Thyroid gland (tissue), 4 donors: ENCODE data around the gene PABPN1L.

ENCODE experiments used
- CTCF ChIP-seq, 6 experiments: fragments of 200-600 bp in 3 of 6; fragments of 450-650 bp in 3 of 6; sonication (generic) in 3 of 6; IDR thresholded peaks; one replicate each; pipeline ENCODE4 v1.5.1; 2016 to 2019; ENCODE audit warnings: antibody characterized with exemption in 6 of 6, mild to moderate bottlenecking in 2 of 6, inconsistent platforms in 1 of 6, moderate library complexity in 1 of 6
- POLR2A ChIP-seq, 2 donors: fragments of 450-650 bp; IDR thresholded peaks; one replicate each; pipeline ENCODE4 v1.6.1; 2017; ENCODE audit warnings: antibody characterized with exemption in 2 of 2, mild to moderate bottlenecking in 2 of 2, moderate library complexity in 1 of 2

GRCh38 chr16:88847654-88848053 is 18.8 kb downstream of the PABPN1L start:
- no peak for TF ChIP-seq CTCF (IDR thresholded peaks at IDR 0.05)
- TF ChIP-seq POLR2A (IDR thresholded peaks at IDR 0.05), result no peak
